SK-N-SH (cell line): ENCODE results near the gene NUP42. TPM values are rescaled to one million over a fixed set of nuclear protein-coding genes. Genes with fewer than 3 reads are reported as not detected.
"Not testable (repeated sequence)": the region's sequence is repeated elsewhere in the genome, so short reads cannot be mapped to it uniquely, and the experiment has no call there.

ENCODE experiments used
- CTCF ChIA-PET: fragments of 300-600, 350-600 bp; formaldehyde crosslinking; extraction: SDS; loops from one replicate; lab custom pipeline; 2021; lab: Yijun Ruan, JAX
- POLR2A ChIA-PET: fragments of 350-600 bp; sonication (Branson Sonifier 250); formaldehyde crosslinking; extraction: SDS; loops from one replicate; lab custom pipeline; 2020; ENCODE audit warnings: antibody characterized with exemption, inconsistent platforms; lab: Yijun Ruan, JAX
- DNase-seq: peaks from one replicate; pipeline ENCODE4 v3.0.0; 2012
- H2AFZ ChIP-seq: fragments of 200-600 bp; sonication (generic); 2 replicates; pipeline ENCODE4 v1.8.1; 2016; ENCODE audit warnings: antibody characterized with exemption, mild to moderate bottlenecking, low read depth
- H3F3A ChIP-seq: fragments of 200-600 bp; sonication (generic); replicated peaks from 2 replicates; pipeline ENCODE3; 2016; ENCODE audit warnings: antibody characterized with exemption, mild to moderate bottlenecking; ENCODE audit not compliant: insufficient read depth
- H3K27ac ChIP-seq, 2 experiments: fragments of 200-500 bp in 1 of 2; fragments of 200-600 bp in 1 of 2; sonication (Bioruptor generic) in 1 of 2; sonication (generic), shearing (Covaris generic) in 1 of 2; 2 replicates each; pipeline versions ENCODE4 v1.5.1 to v1.6.1; 2014 to 2016; ENCODE audit warnings: low read depth in 2 of 2, inconsistent platforms in 1 of 2, low read length in 1 of 2, mild to moderate bottlenecking in 1 of 2, mixed read lengths in 1 of 2
- H3K27me3 ChIP-seq: fragments of 200-600 bp; sonication (generic), shearing (Covaris generic); 2 replicates; pipeline ENCODE4 v1.6.1; 2016; ENCODE audit warnings: mixed run types; ENCODE audit not compliant: insufficient read depth
- H3K36me3 ChIP-seq, 2 experiments: fragments of 200-500 bp in 1 of 2; fragments of 200-600 bp in 1 of 2; sonication (Bioruptor generic) in 1 of 2; sonication (generic) in 1 of 2; replicated peaks in 1 of 2; 2 replicates each; pipeline versions ENCODE3 to v1.5.1; 2014 to 2016; ENCODE audit warnings: low read length in 1 of 2, mild to moderate bottlenecking in 1 of 2; ENCODE audit not compliant: insufficient read depth in 2 of 2, control insufficient read depth in 1 of 2
- H3K4me1 ChIP-seq, 2 experiments: fragments of 200-500 bp in 1 of 2; fragments of 200-600 bp in 1 of 2; sonication (Bioruptor generic) in 1 of 2; sonication (generic), shearing (Covaris generic) in 1 of 2; 2 replicates each; pipeline versions ENCODE4 v1.5.1 to v1.6.1; 2014 to 2016; ENCODE audit warnings: low read depth in 1 of 2, low read length in 1 of 2, mixed run types in 1 of 2; ENCODE audit not compliant: insufficient read depth in 2 of 2, control insufficient read depth in 1 of 2
- H3K4me2 ChIP-seq: fragments of 200-600 bp; sonication (generic), shearing (Covaris generic); 2 replicates; pipeline ENCODE4 v1.6.1; 2017; ENCODE audit warnings: mixed run types
- H3K4me3 ChIP-seq, 2 experiments: fragments of 200-500 bp in 1 of 2; fragments of 200-600 bp in 1 of 2; sonication (Bioruptor generic) in 1 of 2; sonication (generic), shearing (Covaris generic) in 1 of 2; 2 replicates each; pipeline versions ENCODE4 v1.5.1 to v1.8.1; 2014 to 2016; ENCODE audit warnings: low read depth in 2 of 2, inconsistent platforms in 1 of 2, low read length in 1 of 2, mild to moderate bottlenecking in 1 of 2, mixed read lengths in 1 of 2, moderate library complexity in 1 of 2
- H3K79me2 ChIP-seq: fragments of 200-600 bp; sonication (generic); 2 replicates; pipeline ENCODE4 v1.8.1; 2017; ENCODE audit warnings: mild to moderate bottlenecking; ENCODE audit not compliant: insufficient read depth
- H3K9ac ChIP-seq: fragments of 200-600 bp; sonication (generic); 2 replicates; pipeline ENCODE4 v1.6.1; 2017; ENCODE audit warnings: mixed run types
- H3K9me2 ChIP-seq: fragments of 200-600 bp; sonication (generic); 2 replicates; pipeline ENCODE4 v1.6.1; 2017; ENCODE audit warnings: mixed run types
- H3K9me3 ChIP-seq: fragments of 200-600 bp; sonication (generic); 2 replicates; pipeline ENCODE4 v1.6.1; 2017; ENCODE audit warnings: mixed run types, mild to moderate bottlenecking, moderate library complexity
- H4K20me1 ChIP-seq: fragments of 200-600 bp; sonication (generic); 2 replicates; pipeline ENCODE4 v1.6.1; 2017; ENCODE audit warnings: mild to moderate bottlenecking, mixed run types; ENCODE audit not compliant: insufficient read depth
- CHD2 ChIP-seq: fragments of 150-350 bp; IDR thresholded peaks from 2 replicates; pipeline ENCODE4 v1.6.1; 2018; ENCODE audit warnings: low read length; ENCODE audit not compliant: partially characterized antibody
- CTCF ChIP-seq: fragments of 200-600 bp; sonication (generic); IDR thresholded peaks from 2 replicates; pipeline ENCODE4 v1.6.1; 2017; ENCODE audit warnings: antibody characterized with exemption, mild to moderate bottlenecking, moderate library complexity
- EP300 ChIP-seq, 2 experiments: IDR thresholded peaks; 2 replicates each; pipeline versions ENCODE4 v1.4.0 to v1.6.1; 2012; ENCODE audit warnings: borderline replicate concordance in 1 of 2, low read depth in 1 of 2, low read length in 1 of 2
- FOSL2 ChIP-seq: IDR thresholded peaks from 2 replicates; pipeline ENCODE4 v1.4.0; 2012; ENCODE audit warnings: low read depth, mild to moderate bottlenecking, moderate library complexity, borderline replicate concordance
- FOXJ3 ChIP-seq: sonication (generic); formaldehyde crosslinking; IDR thresholded peaks from 2 replicates; pipeline ENCODE4 v1.5.1; 2020; ENCODE audit warnings: mild to moderate bottlenecking, missing genetic modification reagents
- GATA2 ChIP-seq: sonication (generic); formaldehyde crosslinking; IDR thresholded peaks from 2 replicates; pipeline ENCODE4 v1.5.0; 2020; ENCODE audit warnings: mild to moderate bottlenecking, missing genetic modification reagents
- JUND ChIP-seq: IDR thresholded peaks from 2 replicates; pipeline ENCODE4 v1.4.0; 2012
- MEF2A ChIP-seq: IDR thresholded peaks from 2 replicates; pipeline ENCODE4 v1.4.0; 2012; ENCODE audit warnings: low read depth, borderline replicate concordance
- MXI1 ChIP-seq: IDR thresholded peaks from 2 replicates; pipeline ENCODE4 v1.6.1; 2012; ENCODE audit warnings: mild to moderate bottlenecking, low read depth, low read length, improper control_type of control experiment
- NFIC ChIP-seq: IDR thresholded peaks from 2 replicates; pipeline ENCODE4 v1.4.0; 2012; ENCODE audit warnings: borderline replicate concordance
- PBX3 ChIP-seq: IDR thresholded peaks from 2 replicates; pipeline ENCODE4; 2012
- POLR2AphosphoS5 ChIP-seq: IDR thresholded peaks from 2 replicates; pipeline ENCODE4 v1.6.1; 2012; ENCODE audit warnings: low read depth, low read length
- RCOR1 ChIP-seq: fragments of 150-350 bp; IDR thresholded peaks from 2 replicates; pipeline ENCODE4 v1.6.1; 2017; ENCODE audit warnings: antibody characterized with exemption, low read length
- SIN3A ChIP-seq: IDR thresholded peaks from 2 replicates; pipeline ENCODE4 v1.6.1; 2012; ENCODE audit warnings: low read depth, mild to moderate bottlenecking, low read length, moderate library complexity, borderline replicate concordance
- TAF1 ChIP-seq: IDR thresholded peaks from 2 replicates; pipeline ENCODE4 v1.6.1; 2012; ENCODE audit warnings: low read depth, mild to moderate bottlenecking, low read length, moderate library complexity, borderline replicate concordance
- TCF12 ChIP-seq: IDR thresholded peaks from 2 replicates; pipeline ENCODE4 v1.4.0; 2012
- USF1 ChIP-seq: IDR thresholded peaks from 2 replicates; pipeline ENCODE4 v1.4.0; 2012; ENCODE audit warnings: low read depth, borderline replicate concordance
- YY1 ChIP-seq: IDR thresholded peaks from 2 replicates; pipeline ENCODE4 v1.4.0; 2012; ENCODE audit warnings: low read depth, mild to moderate bottlenecking
- WGBS: methylation state at CpG from one replicate; pipeline ENCODE4 v1.1.6; 2017; ENCODE audit warnings: low lambda C conversion rate; 5-methylcytosine and 5-hydroxymethylcytosine counted together
- polyA plus RNA-seq, 3 experiments: library from polyadenylated mRNA; depleted of rRNA; stranded (reverse); fragments of >200 nt; gene quantifications; 2 replicates each; pipeline ENCODE4 v1.2.3, GENCODE V29; 2012

Gene NUP42
- polyA plus RNA-seq, 1 of the 3 experiments (the other 2 are of a cell fraction): 22.7 TPM

GRCh38 chr7:23222439-23223030 lies 40.7 kb downstream of the NUP42 start:
- no peak overlapping the region for H3K4me3 ChIP-seq
- TF ChIP-seq POLR2AphosphoS5: no peak
- TF ChIP-seq JUND: no peak
- no peak for TF ChIP-seq TAF1
- TF ChIP-seq FOSL2: no peak
- no peak for TF ChIP-seq PBX3
- TF ChIP-seq YY1: no peak
- no peak for TF ChIP-seq MEF2A
- no peak for TF ChIP-seq TCF12
- TF ChIP-seq SIN3A: no peak
- TF ChIP-seq GATA2 (CRISPR knock-in tag): no peak
- 0 out of 2 replicates have a peak, but pooled peaks cover 4% of the 10 kb centered on the region for H3K27me3 ChIP-seq
- DNase-seq: no peak
- no peak overlapping the region for H3K27ac ChIP-seq
- H4K20me1 ChIP-seq: no peaks in the 10 kb centered on the region
- CTCF ChIA-PET: interaction anchor here (2.4 kb wide), 1 partner anchor 51 kb away, joined by 10 read pairs; no protein-coding TSS in a partner anchor
- 35% methylated on average over 5 of the region's 5 CpGs for WGBS
- H2AFZ ChIP-seq: no peak overlapping the region
- no peaks in the 10 kb centered on the region for H3F3A ChIP-seq
- H3K36me3 ChIP-seq: no peaks in the 10 kb centered on the region
- H3K79me2 ChIP-seq: no peaks in the 10 kb centered on the region
- POLR2A ChIA-PET: no interaction called here
- no peak overlapping the region for H3K4me2 ChIP-seq
- peaks cover 0 to 7% of the 10 kb centered on the region in 2 experiments; a peak in 1 of 4 replicates for H3K4me1 ChIP-seq
- H3K9me2 ChIP-seq: no peaks in the 10 kb centered on the region
- no peak overlapping the region for H3K9ac ChIP-seq
- no peaks in the 10 kb centered on the region for H3K9me3 ChIP-seq

GRCh38 chr7:23224364-23224763 lies 42.5 kb downstream of the NUP42 start:
- H3K4me3 ChIP-seq, H3K9me2 ChIP-seq, POLR2A ChIA-PET, H3K4me1 ChIP-seq, DNase-seq, H3F3A ChIP-seq, H3K9ac ChIP-seq, H3K27ac ChIP-seq, H3K79me2 ChIP-seq, H2AFZ ChIP-seq, CTCF ChIA-PET, H3K27me3 ChIP-seq, H4K20me1 ChIP-seq, H3K9me3 ChIP-seq, H3K4me2 ChIP-seq, H3K36me3 ChIP-seq: not testable (repeated sequence)
- 56% methylated on average over 4 of the region's 4 CpGs for WGBS

GRCh38 chr7:23226844-23227450 lies 45.1 kb downstream of the NUP42 start:
- no peaks in the 10 kb centered on the region for H3K9me2 ChIP-seq
- no peak for DNase-seq
- no peaks in the 10 kb centered on the region for H4K20me1 ChIP-seq
- ChIA-PET POLR2A (no interaction called here), CTCF (interaction anchor here (0.9 to 3.6 kb wide), 6 partner anchors 12 to 46 kb away, joined by 3 to 15 read pairs (median 4); no protein-coding TSS in a partner anchor)
- H3K4me2 ChIP-seq: no peak overlapping the region
- H3K4me1 ChIP-seq: no peaks in the 10 kb centered on the region; a peak in 1 of 4 replicates
- H3K36me3 ChIP-seq: no peaks in the 10 kb centered on the region
- no peaks in the 10 kb centered on the region for H3K79me2 ChIP-seq
- H3K27me3 ChIP-seq: 0 out of 2 replicates have a peak, but pooled peaks cover 4% of the 10 kb centered on the region
- no peak overlapping the region for H3K27ac ChIP-seq
- H3F3A ChIP-seq: no peaks in the 10 kb centered on the region
- no peak overlapping the region for H3K9ac ChIP-seq
- no peak overlapping the region for H3K4me3 ChIP-seq
- WGBS: 51% methylated on average over 4 of the region's 4 CpGs
- no peak overlapping the region for H2AFZ ChIP-seq
- H3K9me3 ChIP-seq: no peaks in the 10 kb centered on the region
- TF ChIP-seq MXI1 (no peak), USF1 (no peak), PBX3 (no peak), NFIC (no peak), CHD2 (no peak), EP300 (IDR thresholded peaks at IDR 0.05; ENCODE audit: borderline replicate concordance in 1 of 2, low read depth in 1 of 2, low read length in 1 of 2) (no peak), RCOR1 (no peak), CTCF (no peak), FOSL2 (no peak), FOXJ3 (CRISPR knock-in tag) (no peak)
